Right hindlimb (tissue), 1 donor: Measurements from ENCODE around the gene RNF8.
A peak's percentile ranks its signal among the peaks of the same experiment; 100 is the strongest.
"Not testable (repeated sequence)": the region's sequence is repeated elsewhere in the genome, so short reads cannot be mapped to it uniquely, and the experiment has no call there.

Experiments used
- DNase-seq: peaks from one replicate; pipeline ENCODE4 v3.0.0-alpha.2; 2018

The RNF8 gene

GRCh38 chr6:37321516-37322415 lies 32.0 kb upstream of the RNF8 start:
- DNase-seq = no peak

GRCh38 chr6:37323580-37323979 lies 30.2 kb upstream of the RNF8 start:
- no peak for DNase-seq

GRCh38 chr6:37324131-37325033 lies 29.4 kb upstream of the RNF8 start:
- DNase-seq = no peak

GRCh38 chr6:37330345-37330744 lies 23.4 kb upstream of the RNF8 start:
- DNase-seq = not testable (repeated sequence)

- no peak for DNase-seq
These were observed 22.7 kb upstream of the RNF8 start for GRCh38 chr6:37331047-37331446.

DNA sequence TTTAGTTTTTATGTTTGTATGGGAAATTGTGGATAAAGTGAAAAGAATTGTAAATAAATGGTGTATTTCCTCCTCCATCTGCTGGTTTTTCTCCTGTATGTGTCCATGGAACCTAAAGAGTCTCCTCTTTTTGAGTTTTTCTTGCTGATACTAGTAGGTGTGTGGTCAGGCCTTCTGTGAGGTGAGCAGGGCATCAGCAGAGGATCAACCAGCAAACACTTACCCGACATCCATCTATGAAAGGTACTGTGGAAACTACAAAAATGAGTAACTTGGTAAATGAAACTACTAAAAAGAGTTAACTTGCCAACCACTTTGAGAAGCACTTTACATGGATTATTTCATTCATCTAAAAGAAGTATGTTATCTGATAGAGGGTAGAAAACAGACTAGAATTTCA lies 20.9 kb upstream of the RNF8 start:
- no peak for DNase-seq

GRCh38 chr6:37334047-37334446 lies 19.7 kb upstream of the RNF8 start:
- DNase-seq = no peak

- not testable (repeated sequence) for DNase-seq
These were observed 15.5 kb upstream of the RNF8 start for GRCh38 chr6:37338317-37338716.

- no peak for DNase-seq
These were observed 15.0 kb upstream of the RNF8 start for GRCh38 chr6:37338745-37339255.

DNA sequence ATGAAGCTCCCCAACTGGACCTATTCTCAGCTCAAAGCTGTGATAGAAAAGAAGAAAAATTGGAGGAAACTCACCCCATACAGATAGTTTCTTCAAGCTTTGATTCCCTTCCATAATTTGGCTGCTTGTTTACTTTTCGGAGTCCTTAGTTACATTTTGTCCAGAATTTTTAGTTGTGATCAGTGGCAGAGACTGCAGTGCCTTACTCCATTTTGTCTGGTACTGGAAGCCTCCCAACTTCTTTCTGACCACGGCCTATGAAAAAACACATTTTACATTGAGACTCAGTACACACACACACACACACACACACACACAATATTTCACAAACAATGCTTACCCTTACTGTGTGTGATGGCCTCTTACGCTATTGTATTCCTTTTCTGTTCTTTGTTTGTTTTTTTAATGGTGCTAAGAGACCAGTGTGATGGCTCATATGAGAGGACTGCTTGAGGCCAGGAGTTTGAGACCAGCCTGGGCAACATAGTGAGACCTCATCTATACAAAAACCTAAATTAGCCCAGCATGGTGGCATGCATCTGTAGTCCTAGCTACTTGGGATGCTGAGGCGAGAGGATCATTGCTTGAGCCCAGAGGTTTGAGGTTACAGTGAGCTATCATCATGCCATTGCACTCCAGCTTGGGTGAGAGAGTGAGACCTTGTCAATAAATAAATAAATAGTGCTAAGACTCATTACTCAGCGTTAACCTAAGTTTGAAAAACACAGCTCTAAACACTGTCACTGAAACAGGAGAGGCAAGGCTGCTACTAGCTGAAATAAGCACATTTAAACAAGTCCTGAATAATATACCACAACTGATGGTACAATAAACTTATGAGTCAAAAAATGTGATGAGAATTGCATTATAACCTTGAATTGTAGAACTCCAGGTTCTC lies 13.8 kb upstream of the RNF8 start:
- DNase-seq = no peak

- DNase-seq = no peak
These were observed 13.2 kb upstream of the RNF8 start for GRCh38 chr6:37340639-37340943.

GRCh38 chr6:37343248-37343647 lies 10.5 kb upstream of the RNF8 start:
- no peak for DNase-seq

GRCh38 chr6:37344308-37344707 lies 9.5 kb upstream of the RNF8 start:
- DNase-seq = no peak

DNA sequence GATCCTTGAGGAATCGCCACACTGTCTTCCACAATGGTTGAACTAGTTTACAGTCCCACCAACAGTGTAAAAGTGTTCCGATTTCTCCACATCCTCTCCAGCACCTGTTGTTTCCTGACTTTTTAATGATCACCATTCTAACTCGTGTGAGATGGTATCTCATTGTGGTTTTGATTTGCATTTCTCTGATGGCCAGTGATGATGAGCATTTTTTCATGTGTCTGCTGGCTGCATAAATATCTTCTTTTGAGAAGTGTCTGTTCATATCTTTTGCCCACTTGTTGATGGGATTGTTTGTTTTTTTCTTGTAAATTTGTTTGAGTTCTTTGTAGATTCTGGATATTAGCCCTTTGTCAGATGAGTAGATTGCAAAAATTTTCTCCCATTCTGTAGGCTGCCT lies 8.0 kb upstream of the RNF8 start:
- DNase-seq = not testable (repeated sequence)

- DNase-seq = no peak
These were observed 6.6 kb upstream of the RNF8 start for GRCh38 chr6:37347177-37347576.

DNA sequence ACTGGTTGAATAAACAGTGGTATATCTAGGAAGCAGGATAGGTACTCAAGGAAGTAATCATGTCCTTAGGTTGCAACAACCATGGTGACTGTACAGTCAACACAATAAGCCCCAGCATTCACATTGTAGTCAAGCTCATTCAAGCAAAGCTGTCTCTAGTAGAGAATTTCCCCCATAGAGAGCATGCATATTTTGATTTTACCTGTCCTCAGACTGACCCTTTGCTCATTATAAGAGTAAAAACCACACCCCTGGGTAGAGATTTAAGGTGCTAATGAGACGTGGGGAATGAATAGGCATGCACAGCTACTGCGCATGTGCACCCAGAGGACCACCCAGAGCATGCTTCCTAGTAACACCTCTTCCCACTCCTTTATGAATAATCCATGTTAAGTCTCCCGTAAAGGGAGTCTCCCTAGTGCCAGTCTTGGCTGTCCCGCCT lies 6.1 kb upstream of the RNF8 start:
- DNase-seq = no peak

DNA sequence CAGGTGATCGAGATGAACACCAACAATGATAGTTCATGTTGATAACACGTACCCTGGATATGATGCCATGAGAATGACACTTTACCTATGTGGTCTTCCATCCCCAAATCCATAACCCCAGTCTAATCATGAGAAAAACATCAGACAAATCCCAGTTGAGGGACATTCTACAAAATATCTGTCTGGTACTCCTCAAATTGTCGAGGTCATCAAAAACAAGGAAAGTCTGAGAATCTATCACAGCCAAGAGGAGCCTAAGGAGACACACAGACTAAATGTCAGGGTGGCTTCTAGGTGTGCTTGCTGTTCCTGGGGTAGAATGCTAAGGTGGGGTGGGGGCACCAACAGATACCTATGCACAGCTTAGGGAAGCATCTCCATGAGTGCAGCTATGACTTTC lies 2.8 kb upstream of the RNF8 start:
- no peak for DNase-seq

DNA sequence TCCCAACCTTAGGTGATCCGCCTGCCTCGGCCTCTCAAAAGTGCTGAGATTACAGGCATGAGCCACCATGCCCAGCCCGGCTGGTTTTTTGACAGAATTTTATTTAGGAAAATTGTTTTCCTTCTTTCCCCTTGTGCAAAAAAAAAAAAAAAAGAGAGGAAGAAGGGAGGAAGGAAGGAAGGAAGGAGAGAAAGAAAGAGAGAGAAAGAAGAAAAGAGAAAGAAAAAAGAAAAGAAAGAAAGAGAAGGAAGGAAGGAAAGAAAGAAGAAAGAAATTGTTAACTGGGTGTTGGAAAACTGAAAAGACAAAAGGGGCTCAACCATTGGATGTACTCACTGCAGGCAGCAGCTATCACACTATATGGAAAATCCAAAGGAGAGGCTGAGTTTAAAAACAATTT lies 1.4 kb upstream of the RNF8 start:
- DNase-seq = no peak

- DNase-seq = peak; percentile 40
These were observed 972 bp downstream of the RNF8 start for GRCh38 chr6:37354526-37355384.

DNA sequence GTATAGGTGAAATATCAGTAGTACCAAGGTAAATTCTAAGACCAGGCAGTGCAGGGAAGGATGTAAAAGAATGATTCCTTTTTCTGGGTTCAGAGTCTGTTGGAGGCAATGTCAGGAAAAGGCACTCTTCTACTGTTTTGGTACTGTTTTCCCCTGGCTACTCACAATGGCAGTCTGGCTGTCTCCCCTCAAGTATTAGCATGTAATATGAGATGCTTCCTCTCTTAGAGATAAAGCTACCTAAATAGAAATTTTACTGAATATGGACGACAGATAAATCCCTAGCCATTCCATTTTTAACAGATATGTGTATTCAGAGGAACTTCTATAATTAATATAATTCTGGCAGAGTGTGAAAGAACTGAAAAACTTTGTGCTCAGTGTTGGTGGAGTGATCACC lies 3.5 kb downstream of the RNF8 start:
- no peak for DNase-seq

GRCh38 chr6:37357860-37358259 lies 4.1 kb downstream of the RNF8 start:
- no peak for DNase-seq

- DNase-seq = no peak
These were observed 5.3 kb downstream of the RNF8 start for GRCh38 chr6:37359039-37359438.
